NCI-H82 (cell line): ENCODE measurements around the gene TMEM179B.
A peak's percentile ranks its signal among the peaks of the same experiment; 100 is the strongest.

Experiments
- DNase-seq: peaks from one replicate; lab custom pipeline; 2025; lab: John Stamatoyannopoulos, UW

The TMEM179B gene

GRCh38 chr11:62832336-62833234 is 45.4 kb downstream of the TMEM179B start, which contains the start of gene TEX54:
Gene TEX54, minus strand, starts transcription at chr11:62832841.
- peak; percentile 76 for DNase-seq

GRCh38 chr11:62835336-62835735 is 48.1 kb downstream of the TMEM179B start:
- DNase-seq = no peak

- peak; percentile 91 for DNase-seq
Observed at GRCh38 chr11:62839050-62839945, 52.1 kb downstream of the TMEM179B start, which contains the start of gene WDR74. Gene WDR74, minus strand, starts transcription at chr11:62839590. Its CDS starts 20 bp downstream, at chr11:62839570.
